HEK293 (cell line): ENCODE results near the gene TTLL13.

Experiments used
- CTCF ChIA-PET: fragments of 350-600 bp; formaldehyde crosslinking; extraction: SDS; loops from one replicate; lab custom pipeline; 2021; ENCODE audit warnings: antibody characterized with exemption; lab: Yijun Ruan, JAX
- POLR2A ChIA-PET: fragments of 300-600 bp; formaldehyde crosslinking; extraction: SDS; loops from one replicate; lab custom pipeline; 2020; ENCODE audit warnings: antibody characterized with exemption, inconsistent platforms; lab: Yijun Ruan, JAX
- H3K27ac ChIP-seq: fragments of 200-500 bp; sonication (Bioruptor generic); 2 replicates; pipeline ENCODE4 v1.5.1; 2014; ENCODE audit warnings: low read depth, low read length, control low read depth, inconsistent platforms; ENCODE audit errors: extremely low read depth
- H3K36me3 ChIP-seq, 2 experiments: fragments of 200-500 bp in 1 of 2; sonication (Bioruptor generic) in 1 of 2; 1 replicate in 1 of 2; 2 replicates in 1 of 2; pipeline ENCODE4 v1.5.1; 2014 to 2017; ENCODE audit warnings: inconsistent platforms in 2 of 2, low read length in 2 of 2; ENCODE audit not compliant: control insufficient read depth in 2 of 2, insufficient read depth in 1 of 2
- H3K4me1 ChIP-seq: fragments of 200-500 bp; sonication (Bioruptor generic); 2 replicates; pipeline ENCODE4 v1.5.1; 2014; ENCODE audit warnings: mild to moderate bottlenecking, low read length, inconsistent platforms; ENCODE audit not compliant: control insufficient read depth, insufficient read depth
- H3K4me3 ChIP-seq: 2 replicates; pipeline ENCODE4 v1.5.1; 2011; ENCODE audit warnings: low read depth, mild to moderate bottlenecking, control low read depth, low read length, moderate library complexity
- H3K9me3 ChIP-seq: fragments of 200-500 bp; sonication (Bioruptor generic); 2 replicates; pipeline ENCODE4 v1.5.1; 2014; ENCODE audit warnings: low read depth, low read length, inconsistent platforms; ENCODE audit not compliant: control insufficient read depth, insufficient read depth
- AEBP2 ChIP-seq: fragments of 450-650 bp; formaldehyde crosslinking; IDR thresholded peaks from 2 replicates; pipeline ENCODE4 v1.5.1; 2016; ENCODE audit warnings: missing biosample characterization, missing genetic modification characterization, borderline replicate concordance
- EGR2 ChIP-seq: fragments of 450-650 bp; formaldehyde crosslinking; IDR thresholded peaks from 2 replicates; pipeline ENCODE4 v1.5.1; 2016; ENCODE audit warnings: low read depth, missing biosample characterization, missing genetic modification characterization
- GLIS1 ChIP-seq: fragments of 450-650 bp; formaldehyde crosslinking; IDR thresholded peaks from 2 replicates; pipeline ENCODE4 v1.5.1; 2016; ENCODE audit warnings: missing biosample characterization, missing genetic modification characterization
- INSM2 ChIP-seq: fragments of 450-650 bp; formaldehyde crosslinking; IDR thresholded peaks from 2 replicates; pipeline ENCODE4 v1.5.1; 2016; ENCODE audit warnings: missing biosample characterization, missing genetic modification characterization
- KLF9 ChIP-seq: fragments of 450-650 bp; formaldehyde crosslinking; IDR thresholded peaks from 2 replicates; pipeline ENCODE4 v1.5.1; 2016; ENCODE audit warnings: missing biosample characterization, missing genetic modification characterization, low read depth
- OVOL3 ChIP-seq: fragments of 450-650 bp; formaldehyde crosslinking; IDR thresholded peaks from 2 replicates; pipeline ENCODE4 v1.5.1; 2016; ENCODE audit warnings: missing biosample characterization, missing genetic modification characterization
- SCRT2 ChIP-seq: fragments of 450-650 bp; formaldehyde crosslinking; IDR thresholded peaks from 2 replicates; pipeline ENCODE4 v1.5.1; 2016; ENCODE audit warnings: missing biosample characterization, missing genetic modification characterization
- SETDB1 ChIP-seq: IDR thresholded peaks from one replicate; pipeline ENCODE4 v1.6.1; 2017; ENCODE audit warnings: mild to moderate bottlenecking, low read length, moderate library complexity, mixed read lengths; ENCODE audit not compliant: insufficient read length
- ZBTB11 ChIP-seq: fragments of 450-650 bp; formaldehyde crosslinking; conservative IDR thresholded peaks from 2 replicates; pipeline ENCODE4 v1.5.1; 2016; ENCODE audit warnings: low read depth, missing biosample characterization, missing genetic modification characterization
- ZBTB8A ChIP-seq: fragments of 450-650 bp; formaldehyde crosslinking; IDR thresholded peaks from 2 replicates; pipeline ENCODE4 v1.5.1; 2016; ENCODE audit warnings: missing biosample characterization, missing genetic modification characterization
- ZEB2 ChIP-seq: fragments of 450-650 bp; formaldehyde crosslinking; IDR thresholded peaks from 2 replicates; pipeline ENCODE4 v1.5.1; 2016; ENCODE audit warnings: missing biosample characterization, missing genetic modification characterization
- ZFHX2 ChIP-seq: fragments of 450-650 bp; formaldehyde crosslinking; conservative IDR thresholded peaks from 2 replicates; pipeline ENCODE4 v1.5.1; 2016; ENCODE audit warnings: missing biosample characterization, missing genetic modification characterization
- ZNF112 ChIP-seq: fragments of 450-650 bp; formaldehyde crosslinking; IDR thresholded peaks from 2 replicates; pipeline ENCODE4 v1.5.0; 2017; ENCODE audit warnings: missing biosample characterization, missing genetic modification characterization
- ZNF23 ChIP-seq: fragments of 450-650 bp; formaldehyde crosslinking; IDR thresholded peaks from 2 replicates; pipeline ENCODE4 v1.5.1; 2016; ENCODE audit warnings: missing biosample characterization, missing genetic modification characterization, borderline replicate concordance
- ZNF239 ChIP-seq: fragments of 450-650 bp; formaldehyde crosslinking; IDR thresholded peaks from 2 replicates; pipeline ENCODE4 v1.5.1; 2016; ENCODE audit warnings: missing biosample characterization, missing genetic modification characterization
- ZNF292 ChIP-seq: fragments of 450-650 bp; formaldehyde crosslinking; IDR thresholded peaks from 2 replicates; pipeline ENCODE4 v1.5.1; 2016; ENCODE audit warnings: low read depth, missing biosample characterization, missing genetic modification characterization, borderline replicate concordance
- ZNF394 ChIP-seq: fragments of 450-650 bp; formaldehyde crosslinking; IDR thresholded peaks from 2 replicates; pipeline ENCODE4 v1.5.1; 2016; ENCODE audit warnings: missing biosample characterization, missing genetic modification characterization, mild to moderate bottlenecking, moderate library complexity, borderline replicate concordance
- ZNF426 ChIP-seq: fragments of 450-650 bp; formaldehyde crosslinking; IDR thresholded peaks from 2 replicates; pipeline ENCODE4 v1.5.1; 2017; ENCODE audit warnings: missing biosample characterization, missing genetic modification characterization, mild to moderate bottlenecking, inconsistent platforms, moderate library complexity
- ZNF530 ChIP-seq: fragments of 450-650 bp; formaldehyde crosslinking; IDR thresholded peaks from 2 replicates; pipeline ENCODE4 v1.5.1; 2016; ENCODE audit warnings: low read depth, missing biosample characterization, missing genetic modification characterization
- ZNF707 ChIP-seq: fragments of 450-650 bp; formaldehyde crosslinking; IDR thresholded peaks from 2 replicates; pipeline ENCODE4 v1.5.1; 2016; ENCODE audit warnings: missing biosample characterization, missing genetic modification characterization
- ZNF785 ChIP-seq: fragments of 450-650 bp; formaldehyde crosslinking; IDR thresholded peaks from 2 replicates; pipeline ENCODE4 v1.5.1; 2016; ENCODE audit warnings: missing biosample characterization, missing genetic modification characterization
- ZSCAN16 ChIP-seq: fragments of 450-650 bp; formaldehyde crosslinking; IDR thresholded peaks from 2 replicates; pipeline ENCODE4 v1.5.1; 2016; ENCODE audit warnings: missing biosample characterization, missing genetic modification characterization
- TF ChIP-seq, protein P1 (sequence below): fragments of 450-650 bp; formaldehyde crosslinking; IDR thresholded peaks from 2 replicates; pipeline ENCODE4 v1.5.1; 2017; ENCODE audit warnings: missing biosample characterization, missing genetic modification characterization
- TF ChIP-seq, protein P2 (sequence below): fragments of 450-650 bp; formaldehyde crosslinking; optimal IDR thresholded peaks from 2 replicates; pipeline ENCODE3; 2016; ENCODE audit warnings: missing biosample characterization, mild to moderate bottlenecking, missing genetic modification characterization

The TTLL13 gene

DNA sequence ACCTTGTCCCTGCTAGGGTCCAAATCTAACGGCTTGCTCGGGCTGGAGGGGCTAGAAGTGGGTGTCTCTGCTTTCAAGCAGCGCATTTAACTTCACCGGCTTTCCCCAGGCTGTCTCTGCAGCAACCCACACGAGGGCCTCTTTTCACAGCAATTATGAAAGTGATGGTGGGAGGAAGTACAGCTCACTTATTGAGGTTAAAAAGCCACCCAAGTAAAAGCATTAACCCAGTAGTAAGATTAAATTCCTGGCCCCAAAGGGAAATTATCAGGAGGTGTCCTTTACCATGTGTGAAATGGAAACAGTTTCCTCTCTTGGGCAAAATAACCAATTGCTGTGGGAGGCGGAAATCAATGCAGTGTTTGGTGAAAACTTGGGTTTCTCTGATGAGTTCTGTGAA, 57.2 kb downstream of the TTLL13 start:
- no peak overlapping the region for H3K4me3 ChIP-seq

GRCh38 chr15:90307661-90308060, 58.3 kb downstream of the TTLL13 start:
- no peak for TF ChIP-seq ZNF23 (tag by site-specific recombination)
- TF ChIP-seq ZNF292 (tag by site-specific recombination): no peak
- TF ChIP-seq ZNF239 (tag by site-specific recombination): no peak
- TF ChIP-seq, protein P1, sequence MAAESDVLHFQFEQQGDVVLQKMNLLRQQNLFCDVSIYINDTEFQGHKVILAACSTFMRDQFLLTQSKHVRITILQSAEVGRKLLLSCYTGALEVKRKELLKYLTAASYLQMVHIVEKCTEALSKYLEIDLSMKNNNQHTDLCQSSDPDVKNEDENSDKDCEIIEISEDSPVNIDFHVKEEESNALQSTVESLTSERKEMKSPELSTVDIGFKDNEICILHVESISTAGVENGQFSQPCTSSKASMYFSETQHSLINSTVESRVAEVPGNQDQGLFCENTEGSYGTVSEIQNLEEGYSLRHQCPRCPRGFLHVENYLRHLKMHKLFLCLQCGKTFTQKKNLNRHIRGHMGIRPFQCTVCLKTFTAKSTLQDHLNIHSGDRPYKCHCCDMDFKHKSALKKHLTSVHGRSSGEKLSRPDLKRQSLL (tag by site-specific recombination): no peak
- no peak for TF ChIP-seq ZBTB8A (tag by site-specific recombination)
- no peak for TF ChIP-seq ZBTB11
- no peak for TF ChIP-seq OVOL3
- no peak for TF ChIP-seq ZEB2 (tag by site-specific recombination)
- no peak for TF ChIP-seq ZNF394 (tag by site-specific recombination)
- TF ChIP-seq, all 188 proteins: peak for 0
- POLR2A ChIA-PET: no interaction called here
- no peaks in the 10 kb centered on the region for H3K36me3 ChIP-seq
- H3K4me3 ChIP-seq: no peak overlapping the region
- CTCF ChIA-PET: interaction anchor here (0.6 to 4.2 kb wide), 5 partner anchors 11 to 175 kb away, joined by 3 to 56 read pairs (median 7); no protein-coding TSS in a partner anchor
- H3K9me3 ChIP-seq: no peaks in the 10 kb centered on the region
- no peaks in the 10 kb centered on the region for H3K4me1 ChIP-seq
- H3K27ac ChIP-seq: no peak overlapping the region

More for the DNA sequence above, 57.2 kb downstream of the TTLL13 start:
- TF ChIP-seq EGR2: peak; percentile 64
- no peak for TF ChIP-seq GLIS1 (tag by site-specific recombination)
- no peak for TF ChIP-seq ZSCAN16 (tag by site-specific recombination)
- TF ChIP-seq SCRT2 (tag by site-specific recombination): no peak
- no peak for TF ChIP-seq ZNF426 (tag by site-specific recombination)
- no peak for TF ChIP-seq KLF9 (tag by site-specific recombination)
- no peak for TF ChIP-seq INSM2
- TF ChIP-seq, protein P2, sequence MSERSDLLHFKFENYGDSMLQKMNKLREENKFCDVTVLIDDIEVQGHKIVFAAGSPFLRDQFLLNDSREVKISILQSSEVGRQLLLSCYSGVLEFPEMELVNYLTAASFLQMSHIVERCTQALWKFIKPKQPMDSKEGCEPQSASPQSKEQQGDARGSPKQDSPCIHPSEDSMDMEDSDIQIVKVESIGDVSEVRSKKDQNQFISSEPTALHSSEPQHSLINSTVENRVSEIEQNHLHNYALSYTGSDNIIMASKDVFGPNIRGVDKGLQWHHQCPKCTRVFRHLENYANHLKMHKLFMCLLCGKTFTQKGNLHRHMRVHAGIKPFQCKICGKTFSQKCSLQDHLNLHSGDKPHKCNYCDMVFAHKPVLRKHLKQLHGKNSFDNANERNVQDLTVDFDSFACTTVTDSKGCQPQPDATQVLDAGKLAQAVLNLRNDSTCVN: no peak
- no peak for TF ChIP-seq ZNF707 (tag by site-specific recombination)
- TF ChIP-seq ZNF530 (tag by site-specific recombination): no peak
- no peak for TF ChIP-seq SETDB1
- no peak for TF ChIP-seq ZNF112
- peak; percentile 67 for TF ChIP-seq ZFHX2 (tag by site-specific recombination)
- TF ChIP-seq ZNF785: no peak
- TF ChIP-seq AEBP2: no peak
- CTCF ChIA-PET: interaction anchor here (0.6 to 4.2 kb wide), 6 partner anchors 8 to 424 kb away, joined by 3 to 56 read pairs (median 6); no protein-coding TSS in a partner anchor
- Histone ChIP-seq H3K36me3 (no peaks in the 10 kb centered on the region), H3K4me1 (no peaks in the 10 kb centered on the region), H3K9me3 (no peaks in the 10 kb centered on the region), H3K27ac (no peak overlapping the region)
- POLR2A ChIA-PET: no interaction called here
